ENCODE results near the gene PAFAH2. TPM values are rescaled to one million over a fixed set of nuclear protein-coding genes. Genes with fewer than 3 reads are reported as not detected.

Gene PAFAH2
- total RNA-seq, 2 donors from 2014 or later: 5.5 to 6.8 TPM

GRCh38 chr1:25922056-25922970 is 75.5 kb downstream of the PAFAH2 start:
- DNase-seq: peak; percentile 54
- peak; percentile 60 to 80 for ATAC-seq
- intact Hi-C loops (cut with DNase I): no loop called here

DNA sequence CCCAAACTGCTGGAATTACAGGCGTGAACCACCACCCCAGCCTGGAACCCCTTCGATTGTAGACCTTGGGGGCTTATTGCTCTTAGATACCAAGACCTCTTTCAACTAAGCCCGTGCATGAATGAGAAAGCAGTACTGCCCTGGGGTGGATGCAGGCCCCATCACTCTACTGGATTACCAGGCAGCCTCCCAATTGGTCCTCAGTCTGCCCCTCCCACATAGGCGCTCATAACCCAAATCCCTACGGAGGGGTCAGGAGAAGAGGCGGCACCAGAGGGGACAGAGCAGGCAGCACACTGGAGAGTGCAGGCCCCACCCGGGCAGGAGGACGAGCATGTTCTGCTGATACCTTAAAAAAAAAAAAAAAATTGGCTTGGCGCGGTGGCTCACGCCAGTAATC is 79.2 kb downstream of the PAFAH2 start:
- no peak for ATAC-seq
- DNase-seq: no peak
- intact Hi-C loops (cut with DNase I): no loop called here

GRCh38 chr1:25917996-25918395 is 79.9 kb downstream of the PAFAH2 start:
- intact Hi-C loops (cut with DNase I): no loop called here
- ATAC-seq (no peak), DNase-seq (no peak)

GRCh38 chr1:25916460-25916859 is 81.4 kb downstream of the PAFAH2 start:
- DNase-seq (no peak), ATAC-seq (no peak)
- intact Hi-C loops (cut with DNase I): no loop called here

- intact Hi-C loops (cut with DNase I): no loop called here
- ATAC-seq (peak in 1 of 2 donors; percentile 88), DNase-seq (no peak)
Measured at GRCh38 chr1:25914074-25914995, 83.5 kb downstream of the PAFAH2 start.

- no peak for DNase-seq
- ATAC-seq: no peak
- intact Hi-C loops (cut with DNase I): no loop called here
Measured at GRCh38 chr1:25913206-25913605, 84.7 kb downstream of the PAFAH2 start.

GRCh38 chr1:25912076-25912831 is 85.6 kb downstream of the PAFAH2 start:
- intact Hi-C loops (cut with DNase I): no loop called here
- DNase-seq (no peak), ATAC-seq (no peak)

- no peak for DNase-seq
- ATAC-seq: no peak
- intact Hi-C loops (cut with DNase I): no loop called here
Measured at GRCh38 chr1:25911162-25911561, 86.7 kb downstream of the PAFAH2 start.

Other genes starting within 250 kb of the PAFAH2 start
- gene SELENON, start 197.9 kb downstream of the PAFAH2 start, total RNA-seq: 10 to 100 TPM; 43.9 to 50.7 TPM
- 100 to 1,000 TPM; 126 to 139 TPM for gene MTFR1L, start 178.1 kb downstream of the PAFAH2 start, total RNA-seq
- under 1 TPM in 1 of 2 donors, not detected in 1; 0.53 TPM for gene AUNIP, start 138.6 kb downstream of the PAFAH2 start, total RNA-seq
- gene PAQR7, start 122.4 kb downstream of the PAFAH2 start, total RNA-seq: 1 to 10 TPM; 3.2 to 3.3 TPM
- gene STMN1, start 91.6 kb downstream of the PAFAH2 start, total RNA-seq: 10 to 100 TPM; 13.9 to 27.4 TPM
- 1 to 10 TPM; 1.3 to 3.2 TPM for gene EXTL1, start 23.7 kb upstream of the PAFAH2 start, total RNA-seq
- 1 to 10 TPM in 1 of 2 donors, under 1 TPM in 1; 0.32 to 1.0 TPM for gene SLC30A2, start 48.1 kb upstream of the PAFAH2 start, total RNA-seq
- gene TRIM63, start 69.6 kb upstream of the PAFAH2 start, total RNA-seq: 100 to 1,000 TPM; 101 to 219 TPM
- 1 to 10 TPM; 3.3 to 4.7 TPM for gene PDIK1L, start 113.8 kb upstream of the PAFAH2 start, total RNA-seq
- gene FAM110D, start 161.0 kb upstream of the PAFAH2 start, total RNA-seq: 1 to 10 TPM; 5.2 to 5.3 TPM
- gene C1orf232, start 170.9 kb upstream of the PAFAH2 start, total RNA-seq: not detected
- gene ZNF593, start 171.8 kb upstream of the PAFAH2 start, total RNA-seq: 10 to 100 TPM; 13.4 to 24.3 TPM
- not detected for gene ZNF593OS, start 173.8 kb upstream of the PAFAH2 start, total RNA-seq
- under 1 TPM; 0.60 to 0.85 TPM for gene CNKSR1, start 179.4 kb upstream of the PAFAH2 start, total RNA-seq
- not detected for gene CATSPER4, start 192.5 kb upstream of the PAFAH2 start, total RNA-seq
- 10 to 100 TPM; 17.7 to 38.6 TPM for gene CEP85, start 236.1 kb upstream of the PAFAH2 start, total RNA-seq